Type B pancreatic cell (in vitro differentiated cells): ENCODE measurements around the gene ARHGEF18. TPM values are rescaled to one million over a fixed set of nuclear protein-coding genes. Genes with fewer than 3 reads are reported as not detected.

Experiments
- DNase-seq: peaks from one replicate; pipeline ENCODE4 v3.0.0; 2021; ENCODE audit warnings: mixed read lengths; ENCODE audit not compliant: unreplicated experiment; ENCODE audit errors: extremely low spot score
- H3K27ac Mint-ChIP-seq: 2 replicates; pipeline ENCODE4 v1.8.0; 2021; ENCODE audit warnings: mild to moderate bottlenecking, mixed read lengths
- H3K27me3 Mint-ChIP-seq: 2 replicates; pipeline ENCODE4 v1.8.0; 2021; ENCODE audit warnings: mixed read lengths
- H3K36me3 Mint-ChIP-seq: 2 replicates; pipeline ENCODE4 v1.8.0; 2021; ENCODE audit warnings: mixed read lengths
- H3K4me1 Mint-ChIP-seq: one replicate; pipeline ENCODE4 v1.8.0; 2021; ENCODE audit warnings: mixed read lengths; ENCODE audit not compliant: unreplicated experiment
- H3K4me3 Mint-ChIP-seq: 2 replicates; pipeline ENCODE4 v1.8.0; 2021; ENCODE audit warnings: mild to moderate bottlenecking, mixed read lengths
- H3K9me3 Mint-ChIP-seq: 2 replicates; pipeline ENCODE4 v1.8.0; 2021; ENCODE audit warnings: mixed read lengths
- total RNA-seq: library from RNA; stranded (reverse); gene quantifications from 2 replicates; pipeline ENCODE4 v1.2.1, GENCODE V29; 2021; ENCODE audit warnings: low replicate concordance
- TF ChIP-seq, protein P1 (sequence below): fragments of 200-600 bp; sonication (generic); conservative IDR thresholded peaks from 2 replicates; pipeline ENCODE4 v1.5.0; 2021; ENCODE audit warnings: antibody characterized with exemption, mild to moderate bottlenecking

ARHGEF18 gene
- total RNA-seq, 1 donor from 2014 or later: 40.9 TPM

DNA sequence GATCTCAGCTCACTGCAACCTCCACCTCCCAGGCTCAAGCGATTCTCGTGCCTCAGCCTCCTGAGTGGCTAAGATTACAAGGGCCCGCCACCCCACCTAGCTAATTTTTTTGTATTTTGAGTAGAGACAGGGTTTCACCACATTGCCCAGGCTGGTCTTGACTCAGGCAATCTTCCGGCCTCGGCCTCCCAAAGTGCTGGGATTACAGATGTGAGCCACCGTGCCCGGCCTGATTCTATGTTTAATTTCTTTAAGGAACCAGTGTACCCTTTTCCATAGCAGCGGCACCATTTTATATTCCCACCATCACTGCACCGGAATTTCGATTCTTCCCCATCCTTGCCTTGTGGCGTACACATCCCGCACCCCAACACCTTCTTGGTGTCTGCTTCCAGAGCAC is 36.8 kb upstream of the ARHGEF18 start:
- Mint-ChIP-seq H3K27ac (no peak overlapping the region), H3K36me3 (no peaks in the 10 kb centered on the region), H3K4me1 (no peaks in the 10 kb centered on the region), H3K4me3 (no peak overlapping the region), H3K9me3 (no peaks in the 10 kb centered on the region), H3K27me3 (no peaks in the 10 kb centered on the region)
- TF ChIP-seq, protein P1, sequence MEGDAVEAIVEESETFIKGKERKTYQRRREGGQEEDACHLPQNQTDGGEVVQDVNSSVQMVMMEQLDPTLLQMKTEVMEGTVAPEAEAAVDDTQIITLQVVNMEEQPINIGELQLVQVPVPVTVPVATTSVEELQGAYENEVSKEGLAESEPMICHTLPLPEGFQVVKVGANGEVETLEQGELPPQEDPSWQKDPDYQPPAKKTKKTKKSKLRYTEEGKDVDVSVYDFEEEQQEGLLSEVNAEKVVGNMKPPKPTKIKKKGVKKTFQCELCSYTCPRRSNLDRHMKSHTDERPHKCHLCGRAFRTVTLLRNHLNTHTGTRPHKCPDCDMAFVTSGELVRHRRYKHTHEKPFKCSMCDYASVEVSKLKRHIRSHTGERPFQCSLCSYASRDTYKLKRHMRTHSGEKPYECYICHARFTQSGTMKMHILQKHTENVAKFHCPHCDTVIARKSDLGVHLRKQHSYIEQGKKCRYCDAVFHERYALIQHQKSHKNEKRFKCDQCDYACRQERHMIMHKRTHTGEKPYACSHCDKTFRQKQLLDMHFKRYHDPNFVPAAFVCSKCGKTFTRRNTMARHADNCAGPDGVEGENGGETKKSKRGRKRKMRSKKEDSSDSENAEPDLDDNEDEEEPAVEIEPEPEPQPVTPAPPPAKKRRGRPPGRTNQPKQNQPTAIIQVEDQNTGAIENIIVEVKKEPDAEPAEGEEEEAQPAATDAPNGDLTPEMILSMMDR: no peak
- no peak for DNase-seq

DNA sequence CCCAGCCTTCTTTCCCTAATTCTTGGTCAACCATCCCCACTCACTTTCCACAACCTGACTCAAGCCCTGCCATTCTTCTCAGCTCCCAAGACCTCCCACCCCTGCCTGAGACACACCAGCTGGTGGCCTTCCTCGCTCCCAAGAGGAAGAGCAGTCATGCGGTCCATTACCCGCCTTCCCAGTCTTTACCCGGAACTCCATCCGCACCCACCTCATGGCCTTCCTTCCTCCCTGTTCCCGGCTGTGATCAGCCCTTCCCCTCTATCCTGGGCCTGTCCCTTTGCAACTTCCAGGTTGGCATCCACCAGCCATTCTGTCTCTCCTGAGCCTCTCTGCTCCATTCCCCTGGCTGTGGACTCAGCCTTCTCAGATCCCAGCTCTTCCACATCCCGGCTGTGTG is 35.9 kb upstream of the ARHGEF18 start:
- H3K27ac Mint-ChIP-seq: no peak overlapping the region
- no peak overlapping the region for H3K4me3 Mint-ChIP-seq
- TF ChIP-seq, protein P1: no peak
- H3K4me1 Mint-ChIP-seq: no peaks in the 10 kb centered on the region
- H3K36me3 Mint-ChIP-seq: no peaks in the 10 kb centered on the region
- no peak for DNase-seq
- H3K27me3 Mint-ChIP-seq: no peaks in the 10 kb centered on the region
- H3K9me3 Mint-ChIP-seq: no peaks in the 10 kb centered on the region

DNA sequence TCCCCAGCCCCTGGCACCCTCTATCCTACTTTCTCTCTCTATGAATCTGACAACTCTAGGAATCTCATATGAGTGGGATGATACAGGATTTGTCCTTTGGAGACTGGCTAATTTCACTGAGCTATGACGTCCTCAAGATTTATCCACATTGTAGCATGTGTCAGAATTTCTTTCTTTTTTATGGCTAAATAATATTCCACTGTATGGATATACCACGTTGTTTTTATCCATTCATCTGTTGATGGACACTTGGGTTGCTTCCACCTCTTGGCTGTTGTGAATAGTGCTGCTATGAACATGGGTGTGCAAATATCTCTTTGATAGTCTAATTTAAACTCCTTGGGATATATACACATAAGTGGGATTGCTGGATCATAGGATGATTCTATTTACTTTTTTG is 30.6 kb upstream of the ARHGEF18 start:
- no peak for DNase-seq
- no peak overlapping the region for H3K27ac Mint-ChIP-seq
- no peaks in the 10 kb centered on the region for H3K9me3 Mint-ChIP-seq
- H3K36me3 Mint-ChIP-seq: no peaks in the 10 kb centered on the region
- no peaks in the 10 kb centered on the region for H3K27me3 Mint-ChIP-seq
- no peak overlapping the region for H3K4me3 Mint-ChIP-seq
- H3K4me1 Mint-ChIP-seq: no peaks in the 10 kb centered on the region
- TF ChIP-seq, protein P1: no peak

DNA sequence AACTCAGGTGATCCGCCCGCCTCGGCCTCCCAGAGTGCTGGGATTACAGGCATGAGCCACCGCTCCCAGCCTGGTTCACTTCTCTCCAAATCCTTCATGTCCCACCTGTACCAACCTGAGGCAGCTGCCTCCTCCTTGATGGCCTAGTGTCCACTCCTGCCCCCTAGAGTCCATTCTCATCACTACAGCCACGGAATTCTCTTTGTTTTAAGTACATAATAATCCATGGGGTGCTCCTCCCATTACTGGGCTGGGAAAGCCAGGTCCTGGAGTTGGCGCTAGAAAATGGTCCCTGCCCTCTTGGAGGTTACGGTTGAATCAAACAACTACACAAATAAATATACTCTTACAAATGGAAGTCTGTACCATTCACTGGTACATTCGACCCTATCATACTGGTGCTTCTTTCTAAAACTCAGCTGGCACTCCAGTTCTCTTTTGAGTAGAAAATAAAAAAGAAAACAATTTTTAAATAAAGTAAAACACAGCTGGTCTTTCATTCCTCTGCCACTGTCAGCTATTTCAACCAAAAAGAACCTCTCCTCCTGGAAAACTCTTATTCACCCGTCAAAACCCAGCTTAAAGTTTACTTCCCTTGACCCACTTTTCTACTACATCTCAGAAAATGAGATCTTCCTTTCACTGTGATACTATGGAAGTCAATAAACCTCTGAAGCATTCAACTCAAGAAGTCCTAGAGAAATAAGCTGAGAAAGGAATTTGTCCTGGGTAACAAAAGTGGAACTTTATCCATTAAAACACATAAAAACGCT is 22.4 kb upstream of the ARHGEF18 start:
- Mint-ChIP-seq H3K4me3 (no peak overlapping the region), H3K4me1 (no peaks in the 10 kb centered on the region), H3K27me3 (no peaks in the 10 kb centered on the region), H3K9me3 (peaks cover 6% of the 10 kb centered on the region), H3K36me3 (no peaks in the 10 kb centered on the region), H3K27ac (no peak overlapping the region)
- TF ChIP-seq, protein P1: peak; percentile 61
- DNase-seq: no peak

DNA sequence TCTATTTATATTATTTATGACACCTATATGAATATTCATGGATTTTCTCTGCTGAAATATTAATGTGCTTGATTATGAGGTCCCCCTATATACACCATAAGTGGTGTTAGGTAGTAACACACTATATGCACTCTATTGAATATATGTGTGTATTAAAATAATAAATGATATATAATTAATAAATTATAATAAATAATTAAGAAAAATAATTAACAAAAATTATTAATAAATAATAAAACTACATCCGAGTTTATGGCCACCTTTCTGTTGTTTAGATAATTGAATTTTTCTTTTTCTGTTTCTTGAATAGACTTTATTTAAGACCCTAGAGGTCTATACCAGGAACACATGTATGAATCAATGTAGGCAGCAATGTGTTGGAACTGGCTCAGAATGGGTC is 20.9 kb upstream of the ARHGEF18 start:
- no peak overlapping the region for H3K27ac Mint-ChIP-seq
- H3K4me3 Mint-ChIP-seq: no peak overlapping the region
- peaks cover 6% of the 10 kb centered on the region for H3K9me3 Mint-ChIP-seq
- H3K36me3 Mint-ChIP-seq: no peaks in the 10 kb centered on the region
- H3K27me3 Mint-ChIP-seq: no peaks in the 10 kb centered on the region
- TF ChIP-seq, protein P1: no peak
- H3K4me1 Mint-ChIP-seq: no peaks in the 10 kb centered on the region
- no peak for DNase-seq

DNA sequence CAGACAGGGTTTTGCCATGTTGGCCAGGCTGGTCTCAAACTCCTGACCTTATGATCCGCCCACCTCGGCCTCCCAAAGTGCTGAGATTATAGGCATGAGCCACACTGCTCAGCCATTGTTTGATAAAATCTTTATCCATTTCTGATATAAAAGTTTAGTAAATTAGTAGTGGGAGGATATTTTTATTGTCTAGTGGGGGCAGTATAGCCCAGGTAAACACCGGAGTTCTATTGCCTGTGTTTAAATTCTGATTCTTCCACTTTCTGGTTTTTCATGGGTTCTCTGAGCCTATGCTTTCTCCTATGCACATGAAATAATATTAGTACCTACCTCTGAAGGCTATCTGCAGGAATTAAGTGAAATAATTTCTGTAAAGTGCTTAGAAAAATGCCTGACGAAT is 20.1 kb upstream of the ARHGEF18 start:
- TF ChIP-seq, protein P1: no peak

More for the DNA sequence above, 20.1 kb upstream of the ARHGEF18 start:
- H3K27ac Mint-ChIP-seq: no peak overlapping the region
- DNase-seq: no peak
- H3K36me3 Mint-ChIP-seq: no peaks in the 10 kb centered on the region
- peaks cover 6% of the 10 kb centered on the region for H3K9me3 Mint-ChIP-seq
- no peaks in the 10 kb centered on the region for H3K4me1 Mint-ChIP-seq
- no peaks in the 10 kb centered on the region for H3K27me3 Mint-ChIP-seq
- no peak overlapping the region for H3K4me3 Mint-ChIP-seq
